Activated CD8-positive, alpha-beta memory T cell treated with anti-CD3 and anti-CD28 coated beads, Interleukin-2, amount 50 U/mL, for 1 hour (primary cell): ENCODE data around the gene MVB12B.

Experiments
- DNase-seq: peaks from one replicate; pipeline ENCODE4 v3.0.0-alpha.2; 2020; ENCODE audit errors: extremely low read depth

The MVB12B gene

GRCh38 chr9:126383406-126384046 lies 56.9 kb downstream of the MVB12B start:
- no peak for DNase-seq

GRCh38 chr9:126384926-126385325 lies 58.3 kb downstream of the MVB12B start:
- no peak for DNase-seq

GRCh38 chr9:126386088-126386487 lies 59.5 kb downstream of the MVB12B start:
- DNase-seq: no peak

- no peak for DNase-seq
These were observed 60.1 kb downstream of the MVB12B start for GRCh38 chr9:126386776-126387175.

- no peak for DNase-seq
These were observed 62.5 kb downstream of the MVB12B start for GRCh38 chr9:126388964-126389708.

- no peak for DNase-seq
These were observed 63.4 kb downstream of the MVB12B start for GRCh38 chr9:126389992-126390391.

- DNase-seq: no peak
These were observed 64.3 kb downstream of the MVB12B start for GRCh38 chr9:126390923-126391322.

- no peak for DNase-seq
These were observed 65.4 kb downstream of the MVB12B start for GRCh38 chr9:126391713-126392661.

GRCh38 chr9:126392662-126393371 lies 66.2 kb downstream of the MVB12B start:
- DNase-seq: no peak

GRCh38 chr9:126393876-126394275 lies 67.2 kb downstream of the MVB12B start:
- no peak for DNase-seq

GRCh38 chr9:126394802-126395201 lies 68.2 kb downstream of the MVB12B start:
- DNase-seq: no peak

- DNase-seq: no peak
These were observed 69.0 kb downstream of the MVB12B start for GRCh38 chr9:126395439-126396212.

- DNase-seq: peak; percentile 62
These were observed 70.4 kb downstream of the MVB12B start for GRCh38 chr9:126397056-126397455.

GRCh38 chr9:126398403-126399058 lies 71.9 kb downstream of the MVB12B start:
- DNase-seq: peak; percentile 16

- DNase-seq: no peak
These were observed 72.6 kb downstream of the MVB12B start for GRCh38 chr9:126399251-126399650.

GRCh38 chr9:126399789-126400188 lies 73.2 kb downstream of the MVB12B start:
- DNase-seq: no peak

- no peak for DNase-seq
These were observed 73.9 kb downstream of the MVB12B start for GRCh38 chr9:126400571-126400970.

GRCh38 chr9:126401107-126401506 lies 74.5 kb downstream of the MVB12B start:
- no peak for DNase-seq

- DNase-seq: no peak
These were observed 75.0 kb downstream of the MVB12B start for GRCh38 chr9:126401581-126401980.

- no peak for DNase-seq
These were observed 76.8 kb downstream of the MVB12B start for GRCh38 chr9:126403397-126403796.
